Measurements from ENCODE around the gene ST6GALNAC4.

DNA sequence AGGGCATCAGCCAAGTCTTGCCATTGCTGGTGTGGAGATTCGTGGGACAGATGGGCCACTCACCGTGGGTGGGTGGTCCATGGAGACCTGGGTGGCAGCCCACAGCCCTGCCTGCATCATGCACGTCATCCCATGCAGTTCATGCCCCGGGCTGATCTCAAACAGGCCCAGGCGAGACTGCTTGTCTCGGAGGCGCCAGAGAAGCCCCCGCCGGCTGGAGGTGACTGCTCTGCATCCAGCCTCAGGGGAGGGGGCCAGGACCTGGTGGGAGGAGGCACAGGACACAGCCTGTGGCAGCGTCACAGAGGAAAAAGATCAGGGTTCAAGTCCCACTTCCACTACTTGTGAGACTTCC is 12.8 kb upstream of the ST6GALNAC4 start:
- TF ChIP-seq CTCF (IDR thresholded peaks at IDR 0.05), result no peak
- no peak for TF ChIP-seq POLR2AphosphoS5 (IDR thresholded peaks at IDR 0.05)

Measured in esophagus muscularis mucosa (tissue), 3 donors.